Stimulated activated CD8-positive, alpha-beta memory T cell treated with anti-CD3 and anti-CD28 coated beads, Interleukin-15, amount 100 ng/mL, for 48 hours (primary cell): Measurements from ENCODE around the gene RAMP3.
A peak's percentile ranks its signal among the peaks of the same experiment; 100 is the strongest.
"Not testable (repeated sequence)": the region's sequence is repeated elsewhere in the genome, so short reads cannot be mapped to it uniquely, and the experiment has no call there.

Experiments used
- DNase-seq, 2 donors: peaks; one replicate each; pipeline ENCODE4 v3.0.0-alpha.2; 2020; ENCODE audit warnings: low read depth in 2 of 2

Gene RAMP3

GRCh38 chr7:45157653-45158401 is at the start of gene RAMP3:
RAMP3 (plus strand) TSS chr7:45157791; CDS start chr7:45157829, 38 bp downstream.
- no peak for DNase-seq

GRCh38 chr7:45108863-45109262 is 48.7 kb upstream of the RAMP3 start:
- no peak for DNase-seq

GRCh38 chr7:45111298-45112223 is 46.0 kb upstream of the RAMP3 start, which contains the start of gene TBRG4:
TBRG4 (minus strand) TSS chr7:45111697; CDS start chr7:45109237, 2,460 bp downstream.
- peak; percentile 92 to 93 for DNase-seq

- DNase-seq = no peak
Measured at GRCh38 chr7:45112648-45113047, 44.9 kb upstream of the RAMP3 start.

- DNase-seq = not testable (repeated sequence)
Measured at GRCh38 chr7:45114257-45114656, 43.3 kb upstream of the RAMP3 start.

- no peak for DNase-seq
Measured at GRCh38 chr7:45114926-45115325, 42.7 kb upstream of the RAMP3 start.

GRCh38 chr7:45116048-45116447 is 41.5 kb upstream of the RAMP3 start:
- no peak for DNase-seq

GRCh38 chr7:45117582-45117981 is 40.0 kb upstream of the RAMP3 start:
- no peak for DNase-seq

- no peak for DNase-seq
Measured at GRCh38 chr7:45118292-45118691, 39.3 kb upstream of the RAMP3 start.

- DNase-seq = no peak
Measured at GRCh38 chr7:45118889-45119331, 38.7 kb upstream of the RAMP3 start.

- DNase-seq = no peak
Measured at GRCh38 chr7:45119550-45119949, 38.0 kb upstream of the RAMP3 start.

GRCh38 chr7:45122975-45123860 is 34.4 kb upstream of the RAMP3 start:
- no peak for DNase-seq

GRCh38 chr7:45123913-45124710 is 33.5 kb upstream of the RAMP3 start:
- no peak for DNase-seq

- DNase-seq = no peak
Measured at GRCh38 chr7:45125193-45125904, 32.2 kb upstream of the RAMP3 start.

GRCh38 chr7:45126201-45126600 is 31.4 kb upstream of the RAMP3 start:
- DNase-seq = no peak

- no peak for DNase-seq
Measured at GRCh38 chr7:45126920-45127319, 30.7 kb upstream of the RAMP3 start.

- DNase-seq = no peak
Measured at GRCh38 chr7:45129181-45129800, 28.3 kb upstream of the RAMP3 start.

- no peak for DNase-seq
Measured at GRCh38 chr7:45129906-45130305, 27.7 kb upstream of the RAMP3 start.

- DNase-seq = no peak
Measured at GRCh38 chr7:45130910-45131309, 26.7 kb upstream of the RAMP3 start.

GRCh38 chr7:45131891-45132290 is 25.7 kb upstream of the RAMP3 start:
- no peak for DNase-seq
